Smooth muscle cell (in vitro differentiated cells): ENCODE results near the gene PDS5A. TPM values are rescaled to one million over a fixed set of nuclear protein-coding genes. Genes with fewer than 3 reads are reported as not detected.
"Not testable (repeated sequence)": the region's sequence is repeated elsewhere in the genome, so short reads cannot be mapped to it uniquely, and the experiment has no call there.

Experiments used
- DNase-seq: peaks from one replicate; lab custom pipeline; 2025; ENCODE audit not compliant: unreplicated experiment; lab: John Stamatoyannopoulos, UW
- H2AFZ ChIP-seq: fragments of 200-600 bp; sonication (generic); 2 replicates; pipeline ENCODE4 v1.6.0; 2016; ENCODE audit warnings: antibody characterized with exemption, low read depth, mild to moderate bottlenecking
- H3F3A ChIP-seq: fragments of 200-600 bp; sonication (generic); 2 replicates; pipeline ENCODE4 v1.6.0; 2017; ENCODE audit warnings: antibody characterized with exemption, low read depth
- H3K27ac ChIP-seq: fragments of 200-600 bp; sonication (generic); 2 replicates; pipeline ENCODE4 v1.5.1; 2016; ENCODE audit warnings: low read depth, mild to moderate bottlenecking
- H3K27me3 ChIP-seq: fragments of 200-600 bp; sonication (generic); 2 replicates; pipeline ENCODE4 v1.6.1; 2016; ENCODE audit warnings: low read depth, mild to moderate bottlenecking
- H3K36me3 ChIP-seq: fragments of 200-600 bp; sonication (generic); 2 replicates; pipeline ENCODE4 v1.5.1; 2016; ENCODE audit warnings: low read depth
- H3K4me1 ChIP-seq: fragments of 200-600 bp; sonication (generic); 2 replicates; pipeline ENCODE4 v1.5.1; 2016; ENCODE audit warnings: low read depth
- H3K4me2 ChIP-seq: fragments of 200-600 bp; sonication (generic); 2 replicates; pipeline ENCODE4 v1.6.0; 2016; ENCODE audit warnings: mild to moderate bottlenecking
- H3K4me3 ChIP-seq: fragments of 200-600 bp; sonication (generic); 2 replicates; pipeline ENCODE4 v1.5.1; 2016; ENCODE audit warnings: mild to moderate bottlenecking
- H3K79me2 ChIP-seq: fragments of 200-600 bp; sonication (generic); 2 replicates; pipeline ENCODE4 v1.6.0; 2016; ENCODE audit warnings: low read depth, mild to moderate bottlenecking
- H3K9ac ChIP-seq: fragments of 200-600 bp; sonication (generic); 2 replicates; pipeline ENCODE4 v1.6.0; 2016; ENCODE audit warnings: low read depth
- H3K9me3 ChIP-seq: fragments of 200-600 bp; sonication (generic); replicated peaks from 2 replicates; pipeline ENCODE4 v1.5.1; 2016; ENCODE audit warnings: low read depth
- H4K20me1 ChIP-seq: fragments of 200-600 bp; sonication (generic); 2 replicates; pipeline ENCODE4 v1.6.0; 2016; ENCODE audit warnings: low read depth
- CTCF ChIP-seq: fragments of 200-600 bp; sonication (generic); IDR thresholded peaks from 2 replicates; pipeline ENCODE4 v1.5.1; 2017; ENCODE audit warnings: borderline replicate concordance, mild to moderate bottlenecking, antibody characterized with exemption; ENCODE audit not compliant: insufficient read depth, poor library complexity, severe bottlenecking
- WGBS: methylation state at CpG from one replicate; pipeline ENCODE4 v1.1.7; 2016; ENCODE audit warnings: low lambda C conversion rate; 5-methylcytosine and 5-hydroxymethylcytosine counted together
- polyA plus RNA-seq: library from polyadenylated mRNA; unstranded; fragments of >200 nt; fragmentation: Nextera tagmentation; extraction: Ambion mirVana; gene quantifications from 2 replicates; pipeline ENCODE4 v1.2.1, GENCODE V29; 2016
- total RNA-seq: library from RNA; depleted of rRNA; stranded (reverse); fragments of >200 nt; gene quantifications from 2 replicates; pipeline ENCODE4 v1.2.3, GENCODE V29; 2014

PDS5A gene
- total and polyA plus RNA-seq, 2 experiments from 2014 or later, result 19.4 to 61.3 TPM

GRCh38 chr4:39913471-39913870 lies 64.2 kb downstream of the PDS5A start:
- 99% methylated on average over 4 of the region's 4 CpGs for WGBS
- DNase-seq, result no peak

DNA sequence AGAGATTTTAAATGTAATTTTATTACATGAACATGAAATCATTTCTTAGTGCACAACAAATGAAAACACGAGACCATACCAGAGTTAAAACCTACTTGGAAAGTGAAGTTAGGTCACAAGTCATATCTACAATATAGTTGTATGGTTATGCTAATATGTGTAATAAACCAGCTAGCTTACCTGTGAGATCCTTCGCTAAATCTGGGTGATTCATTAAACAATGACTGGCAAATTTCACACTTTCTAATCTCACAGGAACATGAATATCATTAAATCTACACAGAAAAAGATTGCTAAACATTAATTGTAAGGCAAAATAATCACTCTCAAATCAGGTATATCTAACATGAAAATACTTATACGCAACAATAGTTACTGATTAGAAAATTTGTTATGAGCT lies 67.6 kb downstream of the PDS5A start:
- DNase-seq, result no peak
- WGBS, result 100% methylated on average over 3 of the region's 3 CpGs

More at GRCh38 chr4:39913471-39913870, 64.2 kb downstream of the PDS5A start:
- no peak for TF ChIP-seq CTCF
- Histone ChIP-seq H3K27me3 (no peaks in the 10 kb centered on the region), H3K36me3 (peaks cover 15% of the 10 kb centered on the region), H4K20me1 (peaks cover 7% of the 10 kb centered on the region), H3K27ac (no peak overlapping the region), H3K4me2 (no peak overlapping the region), H3K9me3 (no peaks in the 10 kb centered on the region), H3K4me3 (no peak overlapping the region), H3K4me1 (no peaks in the 10 kb centered on the region), H3K9ac (no peak overlapping the region), H2AFZ (no peak overlapping the region), H3K79me2 (peaks cover 5% of the 10 kb centered on the region), H3F3A (peaks cover 4% of the 10 kb centered on the region)

DNA sequence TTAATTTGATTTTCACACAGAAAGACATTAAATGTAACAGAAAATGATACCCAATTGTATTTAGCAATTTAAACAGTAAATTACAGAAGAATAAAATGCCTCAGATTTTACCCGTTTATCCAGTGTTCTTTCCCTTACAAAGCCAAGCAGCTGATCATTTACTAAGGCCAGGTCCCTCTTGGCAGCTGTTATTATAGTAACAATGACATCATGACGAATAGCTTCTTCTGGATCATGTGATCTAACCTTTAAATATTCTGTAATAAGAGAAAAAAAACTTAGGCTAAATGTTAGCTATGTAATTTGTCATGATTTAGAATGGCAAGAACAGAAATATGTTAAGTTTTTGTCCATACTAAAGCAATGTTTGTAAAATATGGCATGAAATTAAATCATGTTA lies 69.4 kb downstream of the PDS5A start:
- Histone ChIP-seq H3K4me1 (no peaks in the 10 kb centered on the region), H2AFZ (no peak overlapping the region), H3K4me2 (no peak overlapping the region), H3K9ac (no peak overlapping the region), H3K79me2 (no peaks in the 10 kb centered on the region), H3K27ac (no peak overlapping the region), H3K36me3 (peaks cover 13% of the 10 kb centered on the region), H3F3A (peaks cover 4% of the 10 kb centered on the region), H3K4me3 (no peak overlapping the region), H3K9me3 (no peaks in the 10 kb centered on the region), H4K20me1 (peaks cover 14% of the 10 kb centered on the region), H3K27me3 (no peaks in the 10 kb centered on the region)
- TF ChIP-seq CTCF, result no peak
- WGBS, result 96% methylated on average over 2 of the region's 2 CpGs
- no peak for DNase-seq

More for the DNA sequence above, 67.6 kb downstream of the PDS5A start:
- no peaks in the 10 kb centered on the region for H3K9me3 ChIP-seq
- H3K9ac ChIP-seq, result no peak overlapping the region
- H3K4me2 ChIP-seq, result no peak overlapping the region
- peaks cover 14% of the 10 kb centered on the region for H4K20me1 ChIP-seq
- no peak overlapping the region for H2AFZ ChIP-seq
- no peak overlapping the region for H3K4me3 ChIP-seq
- TF ChIP-seq CTCF, result no peak
- H3K27ac ChIP-seq, result no peak overlapping the region
- no peaks in the 10 kb centered on the region for H3K4me1 ChIP-seq
- no peaks in the 10 kb centered on the region for H3K27me3 ChIP-seq
- peaks cover 10% of the 10 kb centered on the region for H3K36me3 ChIP-seq
- peaks cover 9% of the 10 kb centered on the region for H3F3A ChIP-seq
- peaks cover 1% of the 10 kb centered on the region for H3K79me2 ChIP-seq

DNA sequence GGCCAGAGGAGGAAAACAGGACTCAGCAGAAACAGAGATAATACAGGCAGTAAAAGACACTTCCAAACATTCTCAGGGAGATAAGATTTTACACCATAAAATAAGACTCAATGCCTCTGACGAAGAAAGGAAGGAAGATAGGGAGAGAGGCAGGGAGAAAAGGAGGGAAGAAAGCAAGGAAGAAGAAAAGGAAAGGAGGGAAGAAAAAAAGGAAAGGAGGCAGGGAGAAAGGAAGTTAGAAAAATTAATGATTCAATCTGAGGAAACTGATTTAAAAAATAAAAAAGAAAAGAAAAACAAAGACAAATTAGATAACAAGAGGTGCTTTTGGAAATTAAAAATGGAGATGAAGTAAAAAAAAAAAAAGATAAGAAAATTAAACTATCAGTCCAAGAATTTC lies 72.1 kb downstream of the PDS5A start:
- Histone ChIP-seq H3K27me3 (no peaks in the 10 kb centered on the region), H4K20me1 (peaks cover 14% of the 10 kb centered on the region), H3K27ac (no peak overlapping the region), H3K4me2 (no peak overlapping the region), H3K9me3 (no peaks in the 10 kb centered on the region), H3K9ac (no peak overlapping the region), H3K4me3 (no peak overlapping the region), H3K79me2 (no peaks in the 10 kb centered on the region), H3K36me3 (peaks cover 6% of the 10 kb centered on the region), H3F3A (peaks cover 4% of the 10 kb centered on the region), H2AFZ (no peak overlapping the region), H3K4me1 (no peaks in the 10 kb centered on the region)
- 23% methylated on average over 1 of the region's 1 CpG for WGBS
- TF ChIP-seq CTCF, result no peak
- DNase-seq, result no peak

GRCh38 chr4:39905019-39905418 lies 72.7 kb downstream of the PDS5A start:
- H3F3A ChIP-seq, H3K4me3 ChIP-seq, H3K4me2 ChIP-seq, H3K36me3 ChIP-seq, H3K27me3 ChIP-seq, DNase-seq, H3K9me3 ChIP-seq, H3K27ac ChIP-seq, H3K9ac ChIP-seq, H2AFZ ChIP-seq, H3K4me1 ChIP-seq, H3K79me2 ChIP-seq: not testable (repeated sequence)
- peaks cover 14% of the 10 kb centered on the region for H4K20me1 ChIP-seq
- 92% methylated on average over 6 of the region's 6 CpGs for WGBS
